B cell (primary cell): ENCODE measurements around the gene FHIP1B. TPM values are rescaled to one million over a fixed set of nuclear protein-coding genes. Genes with fewer than 3 reads are reported as not detected.

Experiments
- ATAC-seq: fragments of 200-7000 bp; cut with Tn5 transposase; one replicate; pipeline ENCODE4 v1.10.0; 2021; ENCODE audit warnings: low read depth, mild to moderate bottlenecking, moderate number of reproducible peaks, moderate library complexity
- CTCF ChIA-PET: fragments of 350-600 bp; sonication (Branson Sonifier 250); formaldehyde crosslinking; loops from one replicate; lab custom pipeline; 2021; ENCODE audit warnings: antibody characterized with exemption, inconsistent platforms; lab: Charles Lee
- POLR2A ChIA-PET: fragments of 350-600 bp; sonication (Branson Sonifier 250); formaldehyde crosslinking; loops from one replicate; lab custom pipeline; 2021; ENCODE audit warnings: antibody characterized with exemption; lab: Charles Lee
- DNase-seq: peaks from one replicate; pipeline ENCODE4 v3.0.0; 2013
- H2AFZ ChIP-seq: 2 replicates; pipeline ENCODE4 v1.6.1; 2012; ENCODE audit warnings: mild to moderate bottlenecking, low read depth, low read length; ENCODE audit not compliant: insufficient read depth, poor library complexity, severe bottlenecking
- H3K27ac ChIP-seq, 2 donors: 1 replicate in 1 of 2; 2 replicates in 1 of 2; pipeline ENCODE4 v1.5.1; 2012 to 2013; ENCODE audit warnings: low read length in 2 of 2, mild to moderate bottlenecking in 2 of 2, moderate library complexity in 1 of 2
- H3K27me3 ChIP-seq, 4 experiments: fragments of 200-600 bp in 1 of 4; sonication (generic) in 1 of 4; replicated peaks in 1 of 4; 1 replicate in 2 of 4; 2 replicates in 2 of 4; pipeline versions ENCODE4 v1.6.1 to v1.7.0; 2013 to 2016; ENCODE audit warnings: low read length in 3 of 4, mild to moderate bottlenecking in 2 of 4, mixed read lengths in 1 of 4, moderate library complexity in 1 of 4; ENCODE audit not compliant: insufficient read depth in 4 of 4, control insufficient read depth in 3 of 4; ENCODE audit errors: control extremely low read depth in 1 of 4
- H3K36me3 ChIP-seq, 2 experiments: replicated peaks in 1 of 2; 1 replicate in 1 of 2; 2 replicates in 1 of 2; pipeline versions ENCODE4 v1.6.1 to v1.7.1; 2013; ENCODE audit warnings: low read length in 1 of 2; ENCODE audit not compliant: insufficient read depth in 2 of 2, control insufficient read depth in 1 of 2; ENCODE audit errors: control extremely low read depth in 1 of 2, extremely low read depth in 1 of 2
- H3K4me1 ChIP-seq, 2 donors: fragments of 200-600 bp in 1 of 2; sonication (generic) in 1 of 2; 1 replicate in 1 of 2; 2 replicates in 1 of 2; pipeline versions ENCODE4 v1.5.1 to v1.6.1; 2013 to 2017; ENCODE audit warnings: low read length in 2 of 2; ENCODE audit not compliant: control insufficient read depth in 2 of 2, insufficient read depth in 2 of 2
- H3K4me2 ChIP-seq: replicated peaks from 2 replicates; pipeline ENCODE3; 2012; ENCODE audit warnings: mild to moderate bottlenecking, low read depth, low read length; ENCODE audit not compliant: poor library complexity, severe bottlenecking
- H3K4me3 ChIP-seq, 5 experiments: fragments of 200-600 bp in 1 of 5; sonication (generic) in 1 of 5; 1 replicate in 3 of 5; 2 replicates in 2 of 5; pipeline versions ENCODE4 v1.5.1 to v1.7.0; 2011 to 2016; ENCODE audit warnings: low read length in 4 of 5, mild to moderate bottlenecking in 4 of 5, low read depth in 2 of 5, control low read depth in 1 of 5, moderate library complexity in 1 of 5; ENCODE audit not compliant: insufficient read depth in 1 of 5; ENCODE audit errors: control extremely low read depth in 1 of 5, extremely low read depth in 1 of 5
- H3K79me2 ChIP-seq: fragments of 200-600 bp; sonication (generic); one replicate; pipeline ENCODE4 v1.6.0; 2016; ENCODE audit warnings: low read length; ENCODE audit not compliant: control insufficient read depth, insufficient read depth
- H3K9ac ChIP-seq: fragments of 200-600 bp; sonication (generic); 2 replicates; pipeline ENCODE4 v1.6.1; 2017; ENCODE audit warnings: mild to moderate bottlenecking, low read length, moderate library complexity
- H3K9me3 ChIP-seq, 3 donors: one replicate each; pipeline versions ENCODE4 v1.6.1 to v1.7.1; 2013; ENCODE audit warnings: low read length in 2 of 3; ENCODE audit not compliant: control insufficient read depth in 2 of 3, insufficient read depth in 1 of 3; ENCODE audit errors: control extremely low read depth in 1 of 3
- H4K20me1 ChIP-seq: 2 replicates; pipeline ENCODE4 v1.6.0; 2012; ENCODE audit warnings: mild to moderate bottlenecking, low read length; ENCODE audit not compliant: insufficient read depth, control insufficient read depth, poor library complexity, severe bottlenecking
- H3K27ac Mint-ChIP-seq: one replicate; pipeline ENCODE4 v1.8.0; 2021; ENCODE audit warnings: mixed read lengths
- H3K27me3 Mint-ChIP-seq: one replicate; pipeline ENCODE4 v1.8.0; 2021; ENCODE audit warnings: mixed read lengths
- H3K4me1 Mint-ChIP-seq: one replicate; pipeline ENCODE4 v1.8.0; 2021; ENCODE audit warnings: mixed read lengths
- H3K4me3 Mint-ChIP-seq: one replicate; pipeline ENCODE4 v1.8.0; 2021; ENCODE audit warnings: mixed read lengths
- H3K9me3 Mint-ChIP-seq: one replicate; pipeline ENCODE4 v1.8.0; 2022; ENCODE audit warnings: mixed read lengths; ENCODE audit not compliant: insufficient read depth
- EZH2 ChIP-seq: IDR thresholded peaks from 2 replicates; pipeline ENCODE4 v1.6.1; 2012; ENCODE audit warnings: borderline replicate concordance, low read depth, mild to moderate bottlenecking, moderate library complexity, low read length; ENCODE audit not compliant: insufficient read depth, poor library complexity, severe bottlenecking
- WGBS: methylation state at CpG from one replicate; pipeline ENCODE4 v1.1.5; 2013; ENCODE audit warnings: missing lambda C conversion rate; ENCODE audit not compliant: insufficient coverage; 5-methylcytosine and 5-hydroxymethylcytosine counted together
- intact Hi-C: fragments of 100-400 bp; cut with micrococcal nuclease; formaldehyde crosslinking; loops from one replicate; pipeline ENCODE4 v1.10.0; 2022
- polyA plus RNA-seq: library from polyadenylated mRNA; depleted of rRNA; stranded (reverse); fragments of >200 nt; gene quantifications from 2 replicates; pipeline ENCODE4 v1.2.3, GENCODE V29; 2012
- total RNA-seq, 2 donors: library from RNA; stranded (reverse); fragments of 120-200 nt in 1 of 2; gene quantifications; 1 replicate in 1 of 2; 2 replicates in 1 of 2; pipeline versions ENCODE4 v1.2.3 to v1.2.4, GENCODE V29; 2013 to 2022
- TF ChIP-seq, protein P1 (sequence below): fragments of 200-600 bp; IDR thresholded peaks from one replicate; pipeline ENCODE4 v1.8.0; 2022; ENCODE audit warnings: antibody characterized with exemption, mild to moderate bottlenecking

The FHIP1B gene
- total and polyA plus RNA-seq, 2 donors (not counting 1 experiment from before 2014, with no cell fraction given) = 37.1 to 44.1 TPM

DNA sequence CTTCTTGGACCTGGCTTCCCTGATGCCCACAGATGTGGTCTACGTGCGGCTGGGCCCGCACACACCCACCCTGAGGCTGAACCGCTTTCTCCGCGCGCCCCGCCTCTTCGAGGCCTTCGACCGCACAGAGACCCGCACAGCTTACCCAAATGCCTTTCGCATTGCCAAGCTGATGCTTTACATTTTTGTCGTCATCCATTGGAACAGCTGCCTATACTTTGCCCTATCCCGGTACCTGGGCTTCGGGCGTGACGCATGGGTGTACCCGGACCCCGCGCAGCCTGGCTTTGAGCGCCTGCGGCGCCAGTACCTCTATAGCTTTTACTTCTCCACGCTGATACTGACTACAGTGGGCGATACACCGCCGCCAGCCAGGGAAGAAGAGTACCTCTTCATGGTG, 5.7 kb upstream of the FHIP1B start:
- Mint-ChIP-seq H3K27me3 (peaks cover 35% of the 10 kb centered on the region), H3K27ac (no peak overlapping the region), H3K9me3 (no peaks in the 10 kb centered on the region), H3K4me3 (no peak overlapping the region), H3K4me1 (peaks cover 3% of the 10 kb centered on the region)
- ChIA-PET CTCF (no interaction called here), POLR2A (no interaction called here)
- H2AFZ ChIP-seq = no peak overlapping the region
- ATAC-seq (no peak), DNase-seq (no peak)
- intact Hi-C loops = no loop called here
- no peaks in the 10 kb centered on the region for H3K9me3 ChIP-seq
- H3K4me1 ChIP-seq = peaks cover 0 to 4% of the 10 kb centered on the region in 2 donors
- H4K20me1 ChIP-seq = no peaks in the 10 kb centered on the region
- peaks cover 0 to 21% (median 4%) of the 10 kb centered on the region in 4 experiments for H3K27me3 ChIP-seq
- no peak overlapping the region for H3K9ac ChIP-seq
- H3K27ac ChIP-seq = no peak overlapping the region
- no peaks in the 10 kb centered on the region for H3K79me2 ChIP-seq
- 97% methylated on average over 28 of the region's 28 CpGs for WGBS
- H3K4me3 ChIP-seq = no peak overlapping the region
- H3K4me2 ChIP-seq = no peak overlapping the region
- no peaks in the 10 kb centered on the region for H3K36me3 ChIP-seq
- no peak for TF ChIP-seq EZH2
- TF ChIP-seq, protein P1, sequence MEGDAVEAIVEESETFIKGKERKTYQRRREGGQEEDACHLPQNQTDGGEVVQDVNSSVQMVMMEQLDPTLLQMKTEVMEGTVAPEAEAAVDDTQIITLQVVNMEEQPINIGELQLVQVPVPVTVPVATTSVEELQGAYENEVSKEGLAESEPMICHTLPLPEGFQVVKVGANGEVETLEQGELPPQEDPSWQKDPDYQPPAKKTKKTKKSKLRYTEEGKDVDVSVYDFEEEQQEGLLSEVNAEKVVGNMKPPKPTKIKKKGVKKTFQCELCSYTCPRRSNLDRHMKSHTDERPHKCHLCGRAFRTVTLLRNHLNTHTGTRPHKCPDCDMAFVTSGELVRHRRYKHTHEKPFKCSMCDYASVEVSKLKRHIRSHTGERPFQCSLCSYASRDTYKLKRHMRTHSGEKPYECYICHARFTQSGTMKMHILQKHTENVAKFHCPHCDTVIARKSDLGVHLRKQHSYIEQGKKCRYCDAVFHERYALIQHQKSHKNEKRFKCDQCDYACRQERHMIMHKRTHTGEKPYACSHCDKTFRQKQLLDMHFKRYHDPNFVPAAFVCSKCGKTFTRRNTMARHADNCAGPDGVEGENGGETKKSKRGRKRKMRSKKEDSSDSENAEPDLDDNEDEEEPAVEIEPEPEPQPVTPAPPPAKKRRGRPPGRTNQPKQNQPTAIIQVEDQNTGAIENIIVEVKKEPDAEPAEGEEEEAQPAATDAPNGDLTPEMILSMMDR = no peak

DNA sequence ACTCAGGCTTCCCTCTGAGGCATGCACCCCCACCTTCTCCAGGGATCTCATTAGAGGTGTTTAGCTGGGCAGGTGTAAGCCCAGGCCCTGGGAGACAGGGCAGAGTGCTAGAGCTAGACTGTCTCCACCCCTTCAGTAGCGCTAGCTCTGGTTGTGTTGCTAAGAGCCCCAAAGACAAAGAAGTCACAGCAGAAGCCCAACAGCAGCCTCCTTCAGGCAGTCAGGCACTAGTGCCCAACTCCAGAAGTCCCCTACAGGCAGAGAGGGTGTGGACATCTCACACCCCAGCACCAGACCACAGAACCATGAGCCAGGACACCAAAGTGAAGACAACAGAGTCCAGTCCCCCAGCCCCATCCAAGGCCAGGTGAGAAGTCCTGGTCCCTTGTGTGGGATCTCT, 4.5 kb upstream of the FHIP1B start, which contains the start of gene CNGA4:
Gene CNGA4, plus strand, starts transcription at position 188 of the 400 bp plus-strand sequence. Its CDS starts 118 bp downstream, at position 306.
- Mint-ChIP-seq H3K27ac (no peak within 1 kb of the TSS), H3K4me1 (peaks cover 13% of the 10 kb centered on the region), H3K9me3 (no peaks in the 10 kb centered on the region), H3K4me3 (no peak within 1 kb of the TSS), H3K27me3 (peaks cover 28% of the 10 kb centered on the region)
- no CpG with 5 or more reads among the region's 1 CpG for whole genome bisulfite sequencing
- no peak for ATAC-seq
- peaks cover 2 to 8% of the 10 kb centered on the region in 2 donors for H3K4me1 ChIP-seq
- intact Hi-C loops = loop anchor here (5.0 to 10.0 kb wide), 2 partner anchors 1258 to 1634 kb away; partner anchors contain the start of gene TRIM68
- H3K4me3 ChIP-seq = no peak within 1 kb of the TSS
- H3K27me3 ChIP-seq = peaks cover 0 to 21% (median 3%) of the 10 kb centered on the region in 4 experiments
- no peak within 1 kb of the TSS for H3K4me2 ChIP-seq
- peaks cover 6% of the 10 kb centered on the region for H3K79me2 ChIP-seq
- no peak for DNase-seq
- POLR2A ChIA-PET = no interaction called here
- CTCF ChIA-PET = interaction anchor here (1.2 kb wide), 1 partner anchor 13 kb away, joined by 4 read pairs; no protein-coding TSS in a partner anchor
- no peak within 1 kb of the TSS for H3K27ac ChIP-seq
- TF ChIP-seq, protein P1 = no peak
- no peak for TF ChIP-seq EZH2
- H4K20me1 ChIP-seq = no peaks in the 10 kb centered on the region
- no peak within 1 kb of the TSS for H3K9ac ChIP-seq
- H3K36me3 ChIP-seq = no peaks in the 10 kb centered on the region
- H2AFZ ChIP-seq = no peak within 1 kb of the TSS
- H3K9me3 ChIP-seq = no peaks in the 10 kb centered on the region
